HEK293 (cell line): Measurements from ENCODE around the gene RBPJ.

Experiments used
- BCL11A ChIP-seq: fragments of 450-650 bp; formaldehyde crosslinking; IDR thresholded peaks from 2 replicates; pipeline ENCODE4 v1.5.1; 2016; ENCODE audit warnings: low read depth, missing biosample characterization, missing genetic modification characterization
- MZF1 ChIP-seq: fragments of 450-650 bp; formaldehyde crosslinking; IDR thresholded peaks from 2 replicates; pipeline ENCODE4 v1.5.1; 2017; ENCODE audit warnings: missing biosample characterization, missing genetic modification characterization, borderline replicate concordance
- SALL2 ChIP-seq: fragments of 450-650 bp; formaldehyde crosslinking; IDR thresholded peaks from 2 replicates; pipeline ENCODE4 v1.5.0; 2017; ENCODE audit warnings: missing biosample characterization, mild to moderate bottlenecking, missing genetic modification characterization, borderline replicate concordance
- ZEB2 ChIP-seq: fragments of 450-650 bp; formaldehyde crosslinking; IDR thresholded peaks from 2 replicates; pipeline ENCODE4 v1.5.1; 2016; ENCODE audit warnings: missing biosample characterization, missing genetic modification characterization
- ZFHX2 ChIP-seq: fragments of 450-650 bp; formaldehyde crosslinking; conservative IDR thresholded peaks from 2 replicates; pipeline ENCODE4 v1.5.1; 2016; ENCODE audit warnings: missing biosample characterization, missing genetic modification characterization
- ZNF112 ChIP-seq: fragments of 450-650 bp; formaldehyde crosslinking; IDR thresholded peaks from 2 replicates; pipeline ENCODE4 v1.5.0; 2017; ENCODE audit warnings: missing biosample characterization, missing genetic modification characterization
- ZNF274 ChIP-seq, 2 experiments: fragments of 200-500 bp in 1 of 2; fragments of 450-650 bp in 1 of 2; sonication (Bioruptor generic) in 1 of 2; formaldehyde crosslinking in 1 of 2; IDR thresholded peaks; 2 replicates each; pipeline versions ENCODE4 v1.5.1 to v1.6.1; 2014 to 2016; ENCODE audit warnings: borderline replicate concordance in 1 of 2, inconsistent platforms in 1 of 2, low read length in 1 of 2, missing biosample characterization in 1 of 2, missing genetic modification characterization in 1 of 2
- ZNF292 ChIP-seq: fragments of 450-650 bp; formaldehyde crosslinking; IDR thresholded peaks from 2 replicates; pipeline ENCODE4 v1.5.1; 2016; ENCODE audit warnings: low read depth, missing biosample characterization, missing genetic modification characterization, borderline replicate concordance
- ZNF341 ChIP-seq: fragments of 450-650 bp; formaldehyde crosslinking; IDR thresholded peaks from 2 replicates; pipeline ENCODE4; 2016; ENCODE audit warnings: low read depth, missing biosample characterization, missing genetic modification characterization
- ZNF350 ChIP-seq: fragments of 450-650 bp; formaldehyde crosslinking; IDR thresholded peaks from 2 replicates; pipeline ENCODE4 v1.5.0; 2017; ENCODE audit warnings: missing biosample characterization, mild to moderate bottlenecking, missing genetic modification characterization
- ZNF366 ChIP-seq: fragments of 450-650 bp; formaldehyde crosslinking; conservative IDR thresholded peaks from 2 replicates; pipeline ENCODE4 v1.5.1; 2016; ENCODE audit warnings: missing biosample characterization, missing genetic modification characterization
- ZNF544 ChIP-seq: fragments of 450-650 bp; formaldehyde crosslinking; IDR thresholded peaks from 2 replicates; pipeline ENCODE4 v1.5.0; 2017; ENCODE audit warnings: missing biosample characterization, missing genetic modification characterization
- ZNF585B ChIP-seq: fragments of 450-650 bp; formaldehyde crosslinking; IDR thresholded peaks from 2 replicates; pipeline ENCODE4 v1.5.1; 2016; ENCODE audit warnings: missing biosample characterization, missing genetic modification characterization
- ZNF624 ChIP-seq: fragments of 450-650 bp; formaldehyde crosslinking; IDR thresholded peaks from 2 replicates; pipeline ENCODE4 v1.5.1; 2017; ENCODE audit warnings: missing biosample characterization, missing genetic modification characterization
- ZNF670 ChIP-seq: fragments of 450-650 bp; formaldehyde crosslinking; IDR thresholded peaks from 2 replicates; pipeline ENCODE4 v1.5.1; 2016; ENCODE audit warnings: missing biosample characterization, missing genetic modification characterization, low read depth
- ZNF677 ChIP-seq: fragments of 450-650 bp; IDR thresholded peaks from 2 replicates; pipeline ENCODE4 v1.5.0; 2018; ENCODE audit warnings: missing biosample characterization, mild to moderate bottlenecking, missing genetic modification characterization, moderate library complexity
- ZNF837 ChIP-seq: fragments of 450-650 bp; formaldehyde crosslinking; IDR thresholded peaks from 2 replicates; pipeline ENCODE4 v1.5.1; 2016; ENCODE audit warnings: missing biosample characterization, missing genetic modification characterization
- ZNF843 ChIP-seq: fragments of 450-650 bp; formaldehyde crosslinking; IDR thresholded peaks from 2 replicates; pipeline ENCODE4 v1.5.1; 2016; ENCODE audit warnings: missing biosample characterization, missing genetic modification characterization
- TF ChIP-seq, protein P1 (sequence below): fragments of 450-650 bp; formaldehyde crosslinking; IDR thresholded peaks from 2 replicates; pipeline ENCODE4 v1.5.1; 2016; ENCODE audit warnings: missing biosample characterization, missing genetic modification characterization, borderline replicate concordance
- TF ChIP-seq, protein P2 (sequence below): fragments of 450-650 bp; formaldehyde crosslinking; IDR thresholded peaks from 2 replicates; pipeline ENCODE4 v1.5.1; 2016; ENCODE audit warnings: missing biosample characterization, missing genetic modification characterization
- TF ChIP-seq, protein P3 (sequence below): fragments of 450-650 bp; formaldehyde crosslinking; IDR thresholded peaks from 2 replicates; pipeline ENCODE4 v1.5.1; 2017; ENCODE audit warnings: missing biosample characterization, missing genetic modification characterization
- TF ChIP-seq, protein P4 (sequence below): fragments of 450-650 bp; formaldehyde crosslinking; IDR thresholded peaks from 2 replicates; pipeline ENCODE4 v1.5.1; 2017; ENCODE audit warnings: missing biosample characterization, missing genetic modification characterization
- TF ChIP-seq, protein P5 (sequence below): fragments of 450-650 bp; formaldehyde crosslinking; IDR thresholded peaks from 2 replicates; pipeline ENCODE4 v1.5.1; 2016; ENCODE audit warnings: missing biosample characterization, missing genetic modification characterization
- TF ChIP-seq, protein P6 (sequence below): fragments of 450-650 bp; formaldehyde crosslinking; IDR thresholded peaks from 2 replicates; pipeline ENCODE4 v1.5.1; 2016; ENCODE audit warnings: missing biosample characterization, missing genetic modification characterization
- TF ChIP-seq, protein P7 (sequence below): sonication (generic); formaldehyde crosslinking; IDR thresholded peaks from 2 replicates; pipeline ENCODE4 v1.8.1; 2022; ENCODE audit warnings: mild to moderate bottlenecking, moderate library complexity, missing genetic modification reagents
- TF ChIP-seq, protein P8 (sequence below): fragments of 450-650 bp; formaldehyde crosslinking; IDR thresholded peaks from 2 replicates; pipeline ENCODE4 v1.5.1; 2016; ENCODE audit warnings: missing biosample characterization, missing genetic modification characterization, low read depth

Gene RBPJ

DNA sequence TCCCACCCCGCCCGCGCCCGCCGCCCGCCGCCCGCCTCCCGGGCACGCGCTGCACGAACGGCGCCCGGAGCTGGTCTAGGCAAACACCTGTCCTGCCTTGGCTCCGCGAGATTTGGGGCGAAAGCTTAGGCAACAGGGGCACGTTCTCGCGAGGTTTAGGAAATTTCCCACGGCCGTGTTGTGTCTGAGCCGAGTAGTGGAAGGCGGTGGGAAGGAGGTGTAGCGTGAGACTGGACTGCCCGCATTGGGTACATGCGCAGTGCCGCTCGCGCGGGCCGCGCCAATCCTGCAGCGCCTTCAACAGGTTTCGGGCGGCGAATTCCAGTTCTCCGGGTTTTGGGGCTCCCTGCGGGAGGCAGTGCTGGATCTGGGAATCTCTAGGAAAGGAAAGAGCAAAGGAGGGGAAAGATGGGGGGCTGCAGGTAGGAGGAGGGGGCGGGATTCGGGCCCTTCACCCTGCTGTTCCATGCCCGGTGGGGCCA, 1.3 kb upstream of the RBPJ start (continued):
- TF ChIP-seq, protein P1, sequence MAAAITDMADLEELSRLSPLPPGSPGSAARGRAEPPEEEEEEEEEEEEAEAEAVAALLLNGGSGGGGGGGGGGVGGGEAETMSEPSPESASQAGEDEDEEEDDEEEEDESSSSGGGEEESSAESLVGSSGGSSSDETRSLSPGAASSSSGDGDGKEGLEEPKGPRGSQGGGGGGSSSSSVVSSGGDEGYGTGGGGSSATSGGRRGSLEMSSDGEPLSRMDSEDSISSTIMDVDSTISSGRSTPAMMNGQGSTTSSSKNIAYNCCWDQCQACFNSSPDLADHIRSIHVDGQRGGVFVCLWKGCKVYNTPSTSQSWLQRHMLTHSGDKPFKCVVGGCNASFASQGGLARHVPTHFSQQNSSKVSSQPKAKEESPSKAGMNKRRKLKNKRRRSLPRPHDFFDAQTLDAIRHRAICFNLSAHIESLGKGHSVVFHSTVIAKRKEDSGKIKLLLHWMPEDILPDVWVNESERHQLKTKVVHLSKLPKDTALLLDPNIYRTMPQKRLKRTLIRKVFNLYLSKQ (tag by site-specific recombination): no peak
- TF ChIP-seq, protein P2, sequence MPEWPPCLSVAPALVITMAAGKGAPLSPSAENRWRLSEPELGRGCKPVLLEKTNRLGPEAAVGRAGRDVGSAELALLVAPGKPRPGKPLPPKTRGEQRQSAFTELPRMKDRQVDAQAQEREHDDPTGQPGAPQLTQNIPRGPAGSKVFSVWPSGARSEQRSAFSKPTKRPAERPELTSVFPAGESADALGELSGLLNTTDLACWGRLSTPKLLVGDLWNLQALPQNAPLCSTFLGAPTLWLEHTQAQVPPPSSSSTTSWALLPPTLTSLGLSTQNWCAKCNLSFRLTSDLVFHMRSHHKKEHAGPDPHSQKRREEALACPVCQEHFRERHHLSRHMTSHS (tag by site-specific recombination): no peak
- TF ChIP-seq ZNF341 (tag by site-specific recombination) (peak; percentile 86), ZFHX2 (tag by site-specific recombination) (no peak), MZF1 (tag by site-specific recombination) (no peak), ZNF544 (tag by site-specific recombination) (no peak), SALL2 (no peak), ZEB2 (tag by site-specific recombination) (peak; percentile 77), ZNF624 (tag by site-specific recombination) (no peak), ZNF837 (no peak), ZNF843 (no peak), ZNF350 (tag by site-specific recombination) (no peak), ZNF366 (peak; percentile 81), ZNF112 (tag by site-specific recombination) (no peak), BCL11A (tag by site-specific recombination) (no peak), ZNF292 (tag by site-specific recombination) (no peak), ZNF585B (tag by site-specific recombination) (no peak), ZNF274 (IDR thresholded peaks at IDR 0.05; ENCODE audit: low read length) (no peak), ZNF274 (tag by site-specific recombination; IDR thresholded peaks at IDR 0.05; ENCODE audit: borderline replicate concordance) (no peak), ZNF670 (no peak), ZNF677 (tag by site-specific recombination) (no peak)
- TF ChIP-seq, protein P3, sequence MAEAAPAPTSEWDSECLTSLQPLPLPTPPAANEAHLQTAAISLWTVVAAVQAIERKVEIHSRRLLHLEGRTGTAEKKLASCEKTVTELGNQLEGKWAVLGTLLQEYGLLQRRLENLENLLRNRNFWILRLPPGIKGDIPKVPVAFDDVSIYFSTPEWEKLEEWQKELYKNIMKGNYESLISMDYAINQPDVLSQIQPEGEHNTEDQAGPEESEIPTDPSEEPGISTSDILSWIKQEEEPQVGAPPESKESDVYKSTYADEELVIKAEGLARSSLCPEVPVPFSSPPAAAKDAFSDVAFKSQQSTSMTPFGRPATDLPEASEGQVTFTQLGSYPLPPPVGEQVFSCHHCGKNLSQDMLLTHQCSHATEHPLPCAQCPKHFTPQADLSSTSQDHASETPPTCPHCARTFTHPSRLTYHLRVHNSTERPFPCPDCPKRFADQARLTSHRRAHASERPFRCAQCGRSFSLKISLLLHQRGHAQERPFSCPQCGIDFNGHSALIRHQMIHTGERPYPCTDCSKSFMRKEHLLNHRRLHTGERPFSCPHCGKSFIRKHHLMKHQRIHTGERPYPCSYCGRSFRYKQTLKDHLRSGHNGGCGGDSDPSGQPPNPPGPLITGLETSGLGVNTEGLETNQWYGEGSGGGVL: peak; percentile 56
- TF ChIP-seq, protein P4, sequence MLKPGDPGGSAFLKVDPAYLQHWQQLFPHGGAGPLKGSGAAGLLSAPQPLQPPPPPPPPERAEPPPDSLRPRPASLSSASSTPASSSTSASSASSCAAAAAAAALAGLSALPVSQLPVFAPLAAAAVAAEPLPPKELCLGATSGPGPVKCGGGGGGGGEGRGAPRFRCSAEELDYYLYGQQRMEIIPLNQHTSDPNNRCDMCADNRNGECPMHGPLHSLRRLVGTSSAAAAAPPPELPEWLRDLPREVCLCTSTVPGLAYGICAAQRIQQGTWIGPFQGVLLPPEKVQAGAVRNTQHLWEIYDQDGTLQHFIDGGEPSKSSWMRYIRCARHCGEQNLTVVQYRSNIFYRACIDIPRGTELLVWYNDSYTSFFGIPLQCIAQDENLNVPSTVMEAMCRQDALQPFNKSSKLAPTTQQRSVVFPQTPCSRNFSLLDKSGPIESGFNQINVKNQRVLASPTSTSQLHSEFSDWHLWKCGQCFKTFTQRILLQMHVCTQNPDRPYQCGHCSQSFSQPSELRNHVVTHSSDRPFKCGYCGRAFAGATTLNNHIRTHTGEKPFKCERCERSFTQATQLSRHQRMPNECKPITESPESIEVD: no peak
- TF ChIP-seq, protein P5, sequence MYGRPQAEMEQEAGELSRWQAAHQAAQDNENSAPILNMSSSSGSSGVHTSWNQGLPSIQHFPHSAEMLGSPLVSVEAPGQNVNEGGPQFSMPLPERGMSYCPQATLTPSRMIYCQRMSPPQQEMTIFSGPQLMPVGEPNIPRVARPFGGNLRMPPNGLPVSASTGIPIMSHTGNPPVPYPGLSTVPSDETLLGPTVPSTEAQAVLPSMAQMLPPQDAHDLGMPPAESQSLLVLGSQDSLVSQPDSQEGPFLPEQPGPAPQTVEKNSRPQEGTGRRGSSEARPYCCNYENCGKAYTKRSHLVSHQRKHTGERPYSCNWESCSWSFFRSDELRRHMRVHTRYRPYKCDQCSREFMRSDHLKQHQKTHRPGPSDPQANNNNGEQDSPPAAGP (tag by site-specific recombination): peak; percentile 58
- TF ChIP-seq, protein P6, sequence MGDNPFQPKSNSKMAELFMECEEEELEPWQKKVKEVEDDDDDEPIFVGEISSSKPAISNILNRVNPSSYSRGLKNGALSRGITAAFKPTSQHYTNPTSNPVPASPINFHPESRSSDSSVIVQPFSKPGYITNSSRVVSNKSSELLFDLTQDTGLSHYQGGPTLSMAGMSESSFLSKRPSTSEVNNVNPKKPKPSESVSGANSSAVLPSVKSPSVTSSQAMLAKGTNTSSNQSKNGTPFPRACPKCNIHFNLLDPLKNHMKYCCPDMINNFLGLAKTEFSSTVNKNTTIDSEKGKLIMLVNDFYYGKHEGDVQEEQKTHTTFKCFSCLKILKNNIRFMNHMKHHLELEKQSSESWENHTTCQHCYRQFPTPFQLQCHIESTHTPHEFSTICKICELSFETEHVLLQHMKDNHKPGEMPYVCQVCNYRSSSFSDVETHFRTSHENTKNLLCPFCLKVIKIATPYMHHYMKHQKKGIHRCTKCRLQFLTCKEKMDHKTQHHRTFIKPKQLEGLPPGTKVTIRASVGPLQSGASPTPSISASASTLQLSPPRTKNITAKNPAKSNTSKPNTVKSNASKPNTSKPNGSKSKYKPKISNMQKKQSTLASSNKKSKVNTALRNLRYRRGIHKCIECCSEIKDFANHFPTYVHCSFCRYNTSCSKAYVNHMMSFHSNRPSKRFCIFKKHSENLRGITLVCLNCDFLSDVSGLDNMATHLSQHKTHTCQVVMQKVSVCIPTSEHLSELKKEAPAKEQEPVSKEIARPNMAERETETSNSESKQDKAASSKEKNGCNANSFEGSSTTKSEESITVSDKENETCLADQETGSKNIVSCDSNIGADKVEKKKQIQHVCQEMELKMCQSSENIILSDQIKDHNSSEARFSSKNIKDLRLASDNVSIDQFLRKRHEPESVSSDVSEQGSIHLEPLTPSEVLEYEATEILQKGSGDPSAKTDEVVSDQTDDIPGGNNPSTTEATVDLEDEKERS: no peak
- TF ChIP-seq, protein P7, sequence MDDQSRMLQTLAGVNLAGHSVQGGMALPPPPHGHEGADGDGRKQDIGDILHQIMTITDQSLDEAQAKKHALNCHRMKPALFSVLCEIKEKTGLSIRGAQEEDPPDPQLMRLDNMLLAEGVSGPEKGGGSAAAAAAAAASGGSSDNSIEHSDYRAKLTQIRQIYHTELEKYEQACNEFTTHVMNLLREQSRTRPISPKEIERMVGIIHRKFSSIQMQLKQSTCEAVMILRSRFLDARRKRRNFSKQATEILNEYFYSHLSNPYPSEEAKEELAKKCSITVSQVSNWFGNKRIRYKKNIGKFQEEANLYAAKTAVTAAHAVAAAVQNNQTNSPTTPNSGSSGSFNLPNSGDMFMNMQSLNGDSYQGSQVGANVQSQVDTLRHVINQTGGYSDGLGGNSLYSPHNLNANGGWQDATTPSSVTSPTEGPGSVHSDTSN (CRISPR knock-in tag): no peak
- TF ChIP-seq, protein P8, sequence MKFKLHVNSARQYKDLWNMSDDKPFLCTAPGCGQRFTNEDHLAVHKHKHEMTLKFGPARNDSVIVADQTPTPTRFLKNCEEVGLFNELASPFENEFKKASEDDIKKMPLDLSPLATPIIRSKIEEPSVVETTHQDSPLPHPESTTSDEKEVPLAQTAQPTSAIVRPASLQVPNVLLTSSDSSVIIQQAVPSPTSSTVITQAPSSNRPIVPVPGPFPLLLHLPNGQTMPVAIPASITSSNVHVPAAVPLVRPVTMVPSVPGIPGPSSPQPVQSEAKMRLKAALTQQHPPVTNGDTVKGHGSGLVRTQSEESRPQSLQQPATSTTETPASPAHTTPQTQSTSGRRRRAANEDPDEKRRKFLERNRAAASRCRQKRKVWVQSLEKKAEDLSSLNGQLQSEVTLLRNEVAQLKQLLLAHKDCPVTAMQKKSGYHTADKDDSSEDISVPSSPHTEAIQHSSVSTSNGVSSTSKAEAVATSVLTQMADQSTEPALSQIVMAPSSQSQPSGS (tag by site-specific recombination): no peak
